CD4-positive, alpha-beta T cell treated with Interleukin-10 for 1 hour (primary cell): ENCODE data around the gene RTL1.

Experiments
- DNase-seq: peaks from one replicate; pipeline ENCODE4 v3.0.0-alpha.2; 2020

RTL1 gene

DNA sequence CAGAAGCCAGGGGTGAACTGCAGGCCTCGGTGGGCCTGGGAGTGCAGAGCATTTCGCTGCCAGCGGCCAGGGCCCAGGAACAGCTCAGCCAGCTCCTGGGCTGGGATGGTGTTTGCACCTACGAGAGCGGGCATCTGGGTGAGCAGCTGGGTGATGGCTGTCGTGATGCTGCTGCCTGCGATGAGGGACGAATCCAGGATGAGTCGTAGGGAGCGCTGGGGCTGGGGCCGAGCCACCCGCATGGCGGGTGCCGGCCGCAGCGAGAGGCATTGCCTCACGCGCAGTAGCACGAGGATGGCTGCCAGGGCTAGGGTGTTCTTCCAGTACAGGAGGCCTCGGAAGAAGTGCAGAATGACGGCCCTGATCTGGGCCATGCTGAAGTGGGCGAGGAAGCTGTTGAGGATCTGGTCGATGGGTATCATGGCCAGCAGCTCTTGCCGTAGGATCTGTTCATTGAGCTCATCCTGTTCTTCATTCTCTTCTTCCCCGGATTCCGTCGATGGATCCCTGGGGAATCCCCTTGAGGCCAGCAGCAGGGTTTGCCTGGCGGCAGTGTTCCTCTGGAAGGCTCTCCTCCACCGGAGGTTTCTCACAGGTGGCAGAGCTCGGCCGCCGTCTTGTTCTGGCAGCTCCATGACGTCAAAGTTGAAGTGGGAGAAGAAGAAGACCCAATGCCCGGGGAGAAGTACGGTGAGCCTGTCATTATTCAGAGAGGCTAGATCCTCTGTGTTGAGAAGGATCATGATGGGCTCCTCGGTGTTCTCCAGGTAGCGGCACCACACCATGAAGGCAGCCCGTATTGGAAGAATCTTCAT, 22.1 kb downstream of the RTL1 start:
- DNase-seq = no peak

DNA sequence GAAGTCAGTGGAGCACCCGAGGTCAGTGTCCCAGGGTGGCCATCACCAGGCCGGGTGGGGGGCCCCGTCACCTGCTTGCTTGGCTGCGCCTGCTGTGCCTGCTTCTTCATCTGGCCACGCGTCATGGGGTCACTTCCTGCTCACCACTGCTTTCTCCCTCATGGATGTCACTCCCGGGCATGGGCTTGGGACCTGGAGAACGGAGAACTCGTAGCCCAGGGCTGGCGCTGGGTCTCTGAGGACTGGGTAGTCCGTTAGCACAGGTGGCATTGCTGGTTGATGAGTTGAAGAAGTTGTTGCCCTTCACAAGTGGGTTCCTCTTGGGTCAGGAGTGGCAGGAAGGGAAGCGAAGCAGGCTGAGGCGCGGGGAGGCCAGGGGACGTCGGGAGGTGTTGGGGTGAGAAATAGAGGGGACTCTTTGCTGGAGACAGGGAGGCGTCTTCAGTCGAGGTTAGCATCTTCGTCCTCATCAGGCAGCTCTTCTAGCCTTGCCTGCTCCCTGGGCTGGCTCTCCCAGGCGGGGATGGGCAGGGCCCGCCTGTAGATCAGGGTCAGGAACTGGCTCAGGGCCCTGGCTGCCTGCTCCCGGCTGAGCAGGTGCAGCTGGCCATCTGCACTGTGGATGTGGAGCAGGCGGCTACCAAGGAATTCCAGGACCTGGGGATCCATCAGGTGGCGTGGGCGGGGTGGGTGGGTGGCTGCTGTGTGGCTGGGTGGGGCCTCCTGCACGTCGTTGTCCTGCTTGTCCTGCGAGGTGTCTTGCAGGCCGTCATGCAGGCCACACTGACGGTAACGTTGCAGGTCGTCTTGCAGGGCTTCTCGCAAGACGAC, 23.0 kb downstream of the RTL1 start:
- DNase-seq = no peak

DNA sequence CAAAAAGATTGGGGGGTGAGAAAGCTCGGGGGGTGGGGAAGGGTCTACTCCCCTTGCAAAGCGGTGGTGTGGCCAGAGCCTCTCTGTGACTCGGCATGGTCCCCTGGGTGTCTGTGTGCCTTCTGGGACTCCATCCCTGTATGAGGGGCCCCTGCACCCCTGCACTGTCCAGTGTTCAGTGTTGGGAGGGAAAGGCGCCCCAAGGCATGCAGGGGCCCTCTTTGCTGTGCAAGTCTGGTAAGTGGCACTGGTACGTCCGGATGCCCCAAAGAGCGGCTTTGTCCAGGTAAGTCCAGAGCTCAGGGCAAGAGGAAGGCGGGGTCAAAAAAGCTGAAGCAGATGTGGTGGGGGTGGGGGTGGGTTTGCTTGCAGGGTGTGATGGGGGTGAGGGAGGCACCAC, 23.7 kb downstream of the RTL1 start:
- no peak for DNase-seq

DNA sequence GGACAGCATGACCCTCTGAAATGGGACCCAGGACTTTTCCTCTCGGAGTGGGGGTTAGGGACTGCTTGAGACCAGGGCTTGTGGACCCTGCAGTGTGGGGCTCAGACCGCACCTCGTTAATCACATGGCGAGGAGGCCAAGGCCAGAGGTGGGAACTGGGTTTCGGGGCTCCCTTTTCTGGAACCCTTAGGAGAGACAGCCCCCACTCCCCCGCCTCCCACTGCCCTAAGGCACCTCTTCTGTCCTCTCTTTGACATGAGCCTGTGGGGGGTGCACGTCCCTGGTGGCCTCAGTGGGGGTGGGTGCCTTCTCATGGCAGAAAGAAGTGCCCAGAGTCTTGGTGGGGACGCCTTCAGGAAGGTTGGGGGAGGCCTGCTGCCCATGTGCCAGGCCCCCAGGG, 24.3 kb downstream of the RTL1 start:
- no peak for DNase-seq

DNA sequence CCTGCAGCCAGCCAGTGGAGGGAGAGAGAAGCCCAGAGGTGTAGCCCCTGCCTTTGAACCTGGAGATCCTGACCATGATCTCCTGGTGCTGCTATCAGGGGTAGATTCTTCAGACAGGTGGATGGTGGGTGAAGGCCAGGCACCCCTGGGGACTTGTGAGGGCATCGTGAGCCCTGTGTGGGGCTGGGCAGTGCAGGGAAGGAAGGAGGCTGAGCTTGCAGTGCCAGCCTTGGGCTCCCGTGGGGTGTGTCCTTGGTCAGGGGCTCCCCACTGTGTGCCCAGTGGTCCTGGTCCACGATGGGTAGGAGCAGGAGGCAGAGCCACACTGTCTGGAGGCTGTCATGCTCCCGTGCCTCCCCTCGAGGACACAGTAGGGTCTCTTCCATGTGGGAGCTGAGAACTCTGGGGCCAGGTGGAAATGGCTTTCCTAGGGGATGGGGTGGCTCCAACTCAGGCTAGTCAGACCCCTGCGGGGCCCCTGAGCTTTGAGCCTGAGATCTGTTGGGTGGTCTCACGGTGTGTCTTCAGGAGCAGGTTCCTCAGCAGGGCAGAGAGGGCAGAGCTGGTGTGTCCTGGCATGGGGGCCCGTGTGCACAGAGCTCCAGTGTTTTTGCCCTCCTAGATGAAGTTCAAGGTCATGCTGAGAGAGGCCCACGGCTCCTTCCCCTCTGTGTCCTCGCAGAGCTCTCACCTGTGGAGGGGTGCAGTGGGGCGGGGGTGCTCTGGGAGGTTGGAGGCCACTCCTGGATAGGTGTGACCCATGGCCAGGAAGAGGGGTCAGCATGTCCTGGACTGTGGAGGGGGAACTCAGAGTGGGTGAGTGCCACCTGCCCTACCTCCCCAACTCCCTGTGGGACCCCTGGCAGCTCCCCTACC, 25.0 kb downstream of the RTL1 start:
- no peak for DNase-seq

DNA sequence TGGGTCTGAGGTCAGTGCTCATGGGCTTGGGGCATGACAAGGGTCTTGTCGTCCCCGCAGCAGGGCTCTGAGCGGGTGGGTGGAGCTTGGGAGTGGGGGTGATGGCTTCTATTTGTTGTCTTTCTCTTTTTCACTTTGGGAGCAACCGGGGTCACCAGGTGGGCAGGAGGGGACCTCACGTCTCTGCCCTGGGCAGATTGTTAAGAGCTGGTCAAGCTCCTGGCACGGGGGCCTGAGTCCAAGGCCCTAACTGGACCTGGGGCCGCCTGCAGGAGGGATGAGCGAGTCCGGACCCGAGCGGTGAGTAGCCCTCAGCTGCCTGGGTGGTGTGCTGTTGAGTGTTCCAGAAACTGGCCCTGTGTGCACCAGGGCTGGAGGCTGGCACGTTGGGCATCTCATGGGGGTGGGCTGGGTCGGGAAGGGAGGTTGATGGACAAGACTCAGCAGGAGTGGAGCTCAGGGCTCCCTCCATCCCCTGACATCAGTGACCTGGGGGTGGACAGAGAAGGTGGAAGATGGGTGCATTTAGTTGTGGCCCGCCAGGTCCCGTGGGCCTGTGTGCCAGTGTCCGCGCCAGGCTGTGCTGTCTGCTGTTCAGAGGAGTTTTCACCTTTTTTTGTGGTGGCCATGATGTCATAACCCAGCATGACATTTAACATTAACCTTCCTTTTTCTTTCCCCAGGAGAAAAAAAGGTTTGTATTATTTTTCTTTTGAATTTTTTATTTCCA, 27.5 kb downstream of the RTL1 start:
- no peak for DNase-seq

DNA sequence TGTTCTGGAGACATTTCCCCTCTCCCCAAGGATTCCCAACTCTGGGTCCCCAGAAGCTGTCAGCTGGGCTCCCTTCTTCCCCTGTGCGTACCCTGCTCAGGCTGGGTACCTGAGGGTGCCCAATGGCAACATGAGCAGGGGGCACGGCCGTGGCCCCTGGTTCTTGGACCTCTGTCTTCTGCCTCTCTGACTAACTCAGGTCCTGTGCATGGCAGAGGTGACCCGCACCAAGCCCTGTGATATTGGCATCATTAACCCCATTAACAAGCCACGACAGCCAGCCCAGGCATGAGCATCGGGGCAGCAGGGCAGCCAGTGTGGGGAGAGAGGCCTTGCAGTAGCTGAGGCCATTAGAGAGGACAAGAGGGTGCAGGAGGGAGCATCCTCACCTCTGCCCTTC, 28.4 kb downstream of the RTL1 start:
- no peak for DNase-seq

DNA sequence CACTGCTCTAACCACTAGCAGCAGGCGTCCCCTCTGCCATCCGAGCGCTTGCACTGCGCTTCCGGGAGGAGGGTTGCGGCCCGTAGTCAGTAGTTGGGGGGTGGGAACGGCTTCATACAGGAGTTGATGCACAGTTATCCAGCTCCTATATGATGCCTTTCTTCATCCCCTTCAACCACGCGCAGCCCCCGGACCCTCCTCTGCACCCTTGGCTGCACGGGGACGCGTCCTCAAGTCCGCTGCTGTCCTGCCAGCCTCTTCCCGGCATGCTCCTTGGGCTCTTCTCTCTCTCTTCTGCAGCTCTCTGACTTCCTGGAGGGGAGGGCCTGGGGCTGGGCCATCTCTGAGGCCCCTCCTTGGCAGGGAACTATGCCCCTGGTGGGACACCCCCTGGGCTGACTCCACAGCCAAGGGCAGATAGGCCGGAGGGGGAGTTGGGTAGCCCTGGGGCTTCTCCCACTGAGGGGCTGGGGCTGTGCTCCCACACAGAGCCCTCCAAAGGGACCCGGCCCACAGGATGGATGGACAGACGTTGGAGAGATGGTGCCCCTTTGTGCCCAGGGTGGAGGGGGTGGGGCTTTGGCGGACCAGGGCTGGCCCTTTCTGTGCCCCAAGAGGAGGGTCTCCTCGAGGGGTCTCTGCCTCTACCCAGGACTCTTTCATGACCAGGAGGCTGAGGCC, 29.0 kb downstream of the RTL1 start:
- no peak for DNase-seq

DNA sequence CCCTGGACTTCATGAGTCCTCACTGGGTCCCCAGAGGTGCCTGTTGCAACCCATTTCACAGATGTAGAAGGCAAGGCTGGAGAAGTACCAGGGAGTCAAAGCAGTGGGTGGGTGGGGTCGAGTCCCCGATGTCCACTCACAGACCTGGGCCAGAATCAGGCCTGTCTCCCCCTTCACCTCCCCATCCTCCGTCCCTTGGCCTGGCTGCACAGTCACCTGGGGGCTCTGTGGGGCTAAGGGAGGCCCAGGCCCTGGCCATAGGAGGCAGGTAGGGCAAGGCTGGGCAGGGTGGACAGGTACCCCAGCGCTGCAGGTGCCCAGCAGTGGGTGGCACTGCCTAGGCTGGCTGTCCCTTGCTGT, 29.5 kb downstream of the RTL1 start:
- no peak for DNase-seq

DNA sequence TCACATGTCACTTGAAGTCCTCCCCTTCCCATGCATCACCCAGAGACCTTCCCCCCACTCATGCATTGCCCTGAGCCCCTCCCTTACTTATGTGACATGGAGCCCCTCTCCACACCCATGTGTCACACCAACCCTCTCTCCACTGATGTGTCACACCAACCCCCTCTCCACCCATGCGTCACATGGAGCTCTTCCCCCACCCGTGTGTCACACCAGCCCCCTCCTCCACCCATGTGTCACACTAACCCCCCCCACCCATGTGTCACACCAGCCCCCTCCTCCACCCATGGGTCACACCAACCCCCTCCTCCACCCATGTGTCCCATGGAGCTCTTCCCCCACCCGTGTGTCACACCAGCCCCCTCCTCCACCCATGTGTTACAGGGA, 30.4 kb downstream of the RTL1 start:
- no peak for DNase-seq

DNA sequence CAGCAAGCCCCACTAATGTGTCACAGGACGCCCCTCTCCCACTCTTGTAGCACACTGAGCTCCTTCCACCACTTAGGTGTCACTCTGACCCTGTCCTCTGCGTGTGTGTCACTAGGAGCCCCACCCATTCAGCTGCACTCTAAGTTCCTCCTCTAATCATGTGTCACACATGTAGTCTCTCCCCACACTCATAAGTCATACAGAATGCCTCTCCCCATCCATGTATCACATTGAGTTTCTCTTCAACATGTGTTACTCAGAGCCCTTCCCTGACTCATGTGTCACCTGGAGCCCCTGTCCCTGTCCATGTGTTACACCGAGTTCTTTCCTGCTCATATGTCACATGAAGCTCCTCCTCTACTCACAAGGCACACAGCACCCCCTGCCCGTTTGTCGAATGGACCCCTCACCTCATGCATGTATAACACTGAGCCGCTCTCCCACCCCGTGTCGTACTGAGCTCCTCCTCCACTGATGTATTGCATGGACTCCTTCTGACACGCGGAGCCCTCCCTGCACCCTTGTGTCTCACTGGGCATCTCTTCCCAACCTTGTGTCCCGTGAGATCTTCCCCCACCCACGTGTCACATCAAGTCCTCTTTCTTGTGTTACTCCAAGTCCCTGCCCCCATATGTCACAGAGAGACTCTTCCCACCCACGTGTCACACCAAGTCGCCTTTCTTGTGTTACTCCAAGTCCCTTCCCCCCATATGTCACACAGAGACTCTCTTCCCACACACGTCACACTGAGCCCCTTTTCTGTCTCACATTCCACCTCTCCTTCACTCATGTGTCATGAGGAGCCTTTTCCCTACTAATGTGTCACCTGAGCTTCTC, 31.0 kb downstream of the RTL1 start:
- no peak for DNase-seq

DNA sequence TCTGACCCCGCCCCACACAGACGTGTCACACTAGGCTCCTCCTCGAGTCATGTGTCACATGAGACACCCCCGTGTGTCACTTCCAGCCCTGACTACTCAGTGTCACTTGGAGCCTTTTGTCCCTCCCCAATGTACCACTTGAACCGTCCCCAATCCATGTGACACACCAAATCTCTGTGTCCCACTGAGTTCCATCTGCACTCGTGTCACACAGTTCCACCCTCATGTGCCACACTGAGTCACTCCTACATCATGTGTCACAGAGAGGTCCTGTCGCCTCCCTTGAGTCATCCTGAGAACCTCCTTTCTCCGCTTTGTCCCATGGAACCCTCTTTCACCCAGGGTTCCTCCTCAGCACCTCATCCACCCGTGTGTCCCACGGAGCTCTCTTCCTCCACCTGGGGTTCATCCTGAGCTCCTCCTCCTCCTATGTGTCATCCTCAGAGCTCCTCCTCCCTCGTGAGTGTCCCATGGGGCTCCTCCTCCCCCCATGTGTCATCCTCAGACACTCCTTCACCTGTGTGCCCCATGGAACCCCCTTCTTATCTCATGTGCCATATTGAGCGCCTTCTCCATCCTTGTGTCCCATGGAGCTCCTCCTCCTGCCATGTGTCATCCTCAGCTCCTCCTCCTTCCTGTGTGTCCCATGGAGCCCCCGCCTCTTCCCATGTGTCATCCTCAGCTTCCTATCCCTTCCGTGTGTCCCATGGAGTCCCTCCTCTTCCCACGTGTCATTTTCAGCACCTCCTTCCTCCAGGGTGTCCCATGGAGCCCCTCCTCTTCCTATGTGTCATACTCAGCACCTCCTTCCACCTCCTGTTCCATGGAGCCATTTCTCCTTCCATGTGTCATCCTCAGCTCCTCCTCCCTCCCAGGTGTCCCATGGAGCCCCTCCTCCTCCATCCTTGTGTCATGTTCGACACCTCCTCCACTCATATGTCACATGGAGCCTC, 32.0 kb downstream of the RTL1 start:
- no peak for DNase-seq

DNA sequence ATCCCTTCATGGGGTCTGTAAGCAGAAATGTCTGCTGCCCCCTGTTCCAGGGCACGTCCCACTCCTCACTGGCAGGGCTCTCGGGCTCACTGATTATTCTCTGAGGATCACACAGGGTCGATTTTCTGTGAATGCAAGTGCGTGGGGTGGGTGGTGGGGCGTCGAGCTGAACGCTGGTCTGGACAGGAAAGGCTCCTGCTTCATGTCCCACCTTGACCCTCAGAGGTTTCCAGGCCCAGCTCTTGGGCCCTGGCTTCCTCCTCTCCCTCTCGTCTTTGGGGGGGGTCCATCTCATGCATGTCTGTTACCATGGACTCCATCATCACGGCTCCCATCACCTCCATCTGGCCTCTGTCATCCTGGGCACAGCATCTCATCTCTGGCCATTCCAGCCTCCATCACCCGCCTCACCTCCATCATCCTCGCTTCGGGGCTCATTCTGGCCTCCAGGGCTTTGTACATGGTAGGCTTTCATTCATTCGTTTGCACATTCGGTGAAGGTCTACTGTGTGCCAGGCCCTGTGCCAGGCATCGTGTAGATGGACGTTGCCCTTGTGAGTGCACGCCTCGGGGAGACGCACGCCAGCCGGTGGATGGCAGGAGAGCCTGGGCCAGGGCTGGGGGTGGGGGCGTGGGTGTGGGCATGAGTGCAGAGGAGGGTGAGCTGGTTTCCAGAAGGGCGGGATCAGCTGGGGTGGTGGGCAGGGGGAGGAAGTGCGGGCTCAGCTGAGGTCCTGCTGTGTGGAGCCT, 34.7 kb downstream of the RTL1 start:
- no peak for DNase-seq

DNA sequence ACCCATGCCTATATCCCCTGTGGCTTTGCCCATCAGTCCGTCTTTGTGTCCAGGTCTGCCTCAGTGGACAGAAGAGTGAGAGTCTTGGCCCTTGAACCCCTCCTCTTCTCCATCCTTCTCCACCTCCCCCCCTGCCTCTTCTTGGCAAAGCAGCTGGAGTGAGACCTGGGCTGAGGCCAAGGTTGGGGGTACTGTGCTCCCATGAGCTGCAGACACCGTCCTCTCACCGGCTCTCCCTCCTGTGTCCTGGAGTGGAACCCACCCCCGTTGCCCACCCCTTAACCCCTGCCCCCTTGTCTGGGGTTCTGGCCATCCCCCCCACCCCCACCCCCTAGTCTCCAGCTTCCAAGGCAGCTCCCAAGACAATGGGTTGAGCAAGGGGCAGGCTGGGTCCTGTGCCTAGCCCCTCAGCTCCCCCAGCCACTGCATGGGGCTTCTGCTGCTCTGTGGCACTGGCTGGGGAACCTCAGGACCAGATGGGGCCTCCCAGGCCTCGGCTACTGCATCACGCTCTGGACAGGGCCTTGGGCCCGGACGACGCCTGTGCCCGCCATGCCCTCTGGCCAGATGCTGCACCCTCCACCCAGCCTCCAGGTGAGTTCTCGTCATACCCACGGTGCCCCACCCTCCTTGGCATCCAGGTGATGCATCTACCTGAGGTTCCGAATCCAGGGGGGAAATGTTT, 35.7 kb downstream of the RTL1 start:
- no peak for DNase-seq

DNA sequence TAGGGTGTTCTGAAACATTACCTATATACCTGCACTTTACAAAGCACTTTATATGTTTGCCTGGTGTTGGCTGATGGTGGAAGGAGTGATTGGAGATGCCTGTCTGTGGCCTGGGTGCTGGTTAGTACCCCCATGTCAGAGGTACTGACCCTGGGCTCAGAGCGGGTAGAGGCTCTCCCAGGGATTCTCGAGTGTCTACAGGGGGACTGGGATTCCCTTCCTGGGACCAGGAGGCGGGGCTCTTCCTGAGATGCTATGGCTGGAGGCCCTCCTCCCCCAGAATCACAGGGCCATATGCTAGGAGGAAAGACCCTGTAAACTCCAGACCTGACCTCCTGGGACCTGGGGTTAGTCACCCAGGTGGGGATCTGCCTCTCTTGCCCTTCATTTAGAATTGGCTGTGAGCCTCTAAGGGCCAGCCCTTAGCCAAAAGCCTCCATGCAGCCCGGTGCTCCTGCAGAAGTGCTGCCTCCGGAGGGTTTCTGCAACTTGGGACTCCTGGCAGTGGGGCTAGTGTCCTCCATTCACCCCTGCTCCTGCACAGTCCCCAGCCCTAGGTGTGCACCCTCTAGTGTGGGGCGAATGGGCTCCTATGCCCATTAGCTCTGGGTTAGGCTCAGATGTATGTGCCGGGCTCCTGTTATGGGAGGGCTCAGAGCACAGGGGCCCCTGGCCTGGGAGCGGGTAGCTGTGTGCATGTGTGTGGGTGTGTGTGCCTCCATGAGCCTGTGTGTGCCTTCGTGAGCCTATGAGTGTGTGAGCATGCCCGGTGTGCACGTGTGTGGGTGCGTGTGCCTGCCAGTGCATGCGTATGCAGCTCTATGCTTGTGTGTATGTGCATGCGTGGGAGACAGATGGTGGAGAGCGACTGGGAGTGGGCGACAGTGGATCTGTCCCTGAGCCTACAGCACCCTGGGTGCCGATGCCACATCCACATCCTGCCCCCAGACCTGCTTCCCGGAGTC, 36.6 kb downstream of the RTL1 start:
- DNase-seq = no peak

DNA sequence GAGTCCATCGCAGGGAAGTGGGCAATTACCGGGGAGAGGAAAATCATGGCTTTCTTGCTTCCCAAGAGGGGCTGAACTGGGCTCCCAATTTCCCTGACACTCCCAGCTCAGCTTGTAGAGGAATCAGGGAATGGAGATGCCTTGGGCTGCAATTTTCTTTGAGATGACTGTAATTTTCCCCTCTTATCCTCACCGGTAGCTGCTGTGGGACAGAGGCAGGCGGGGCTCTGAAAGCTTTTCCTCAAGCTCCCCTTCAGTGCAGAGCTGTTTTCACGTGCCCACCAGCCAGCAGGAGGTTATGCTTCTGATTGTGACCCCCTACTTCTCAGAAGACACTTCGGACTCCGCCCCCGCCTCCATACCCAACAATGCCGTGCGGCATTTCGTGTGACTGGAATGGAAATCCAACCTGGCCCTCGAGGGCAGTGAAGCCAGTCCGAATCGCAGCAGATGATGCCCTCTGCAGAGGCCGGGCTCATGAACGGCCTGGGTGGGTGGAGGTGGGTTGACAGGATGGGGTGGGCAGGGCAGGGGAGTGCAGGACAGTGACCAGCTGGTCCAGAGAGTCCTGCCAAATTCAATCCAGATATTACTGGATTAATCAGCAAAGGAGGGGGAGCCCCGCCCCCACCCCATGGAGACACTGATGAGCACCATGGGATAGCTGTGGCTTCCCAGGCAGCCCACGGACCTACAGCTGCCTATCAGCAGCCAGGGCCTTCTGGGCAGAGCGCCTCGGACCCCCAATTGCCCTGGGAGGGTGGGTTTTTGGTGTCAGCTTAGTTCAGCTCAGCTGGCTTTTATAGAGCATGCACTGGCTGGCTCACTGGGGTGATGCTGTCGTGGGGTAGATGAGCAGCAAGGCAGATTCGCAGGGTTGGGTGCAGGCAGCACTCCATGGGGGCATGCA, 37.6 kb downstream of the RTL1 start:
- no peak for DNase-seq
